Endothelial cell of umbilical vein (primary cell): ENCODE results near the gene RXFP3.

Source experiments
- CTCF ChIP-seq, 2 donors: IDR thresholded peaks; 1 replicate in 1 of 2; 2 replicates in 1 of 2; pipeline ENCODE4 v1.5.1; 2011; ENCODE audit warnings: low read length in 2 of 2, mild to moderate bottlenecking in 2 of 2, moderate library complexity in 2 of 2, control low read depth in 1 of 2, inconsistent platforms in 1 of 2, low read depth in 1 of 2; ENCODE audit not compliant: insufficient read depth in 1 of 2; ENCODE audit errors: extremely low read depth in 1 of 2
- POLR2A ChIP-seq: IDR thresholded peaks from 2 replicates; pipeline ENCODE4 v1.6.1; 2012; ENCODE audit warnings: low read depth, mild to moderate bottlenecking, control low read depth, low read length

- TF ChIP-seq POLR2A (no peak), CTCF (IDR thresholded peaks at IDR 0.05; ENCODE audit: extremely low read depth in 1 of 2, insufficient read depth in 1 of 2, low read depth in 1 of 2, low read length in 2 of 2) (no peak)
Observed at GRCh38 chr5:33938881-33939280, 2.7 kb downstream of the RXFP3 start.
